ENCODE data around the gene KCNK18. TPM values are rescaled to one million over a fixed set of nuclear protein-coding genes. Genes with fewer than 3 reads are reported as not detected.

The KCNK18 gene
- total RNA-seq, 1 experiment from 2014 or later: not detected

DNA sequence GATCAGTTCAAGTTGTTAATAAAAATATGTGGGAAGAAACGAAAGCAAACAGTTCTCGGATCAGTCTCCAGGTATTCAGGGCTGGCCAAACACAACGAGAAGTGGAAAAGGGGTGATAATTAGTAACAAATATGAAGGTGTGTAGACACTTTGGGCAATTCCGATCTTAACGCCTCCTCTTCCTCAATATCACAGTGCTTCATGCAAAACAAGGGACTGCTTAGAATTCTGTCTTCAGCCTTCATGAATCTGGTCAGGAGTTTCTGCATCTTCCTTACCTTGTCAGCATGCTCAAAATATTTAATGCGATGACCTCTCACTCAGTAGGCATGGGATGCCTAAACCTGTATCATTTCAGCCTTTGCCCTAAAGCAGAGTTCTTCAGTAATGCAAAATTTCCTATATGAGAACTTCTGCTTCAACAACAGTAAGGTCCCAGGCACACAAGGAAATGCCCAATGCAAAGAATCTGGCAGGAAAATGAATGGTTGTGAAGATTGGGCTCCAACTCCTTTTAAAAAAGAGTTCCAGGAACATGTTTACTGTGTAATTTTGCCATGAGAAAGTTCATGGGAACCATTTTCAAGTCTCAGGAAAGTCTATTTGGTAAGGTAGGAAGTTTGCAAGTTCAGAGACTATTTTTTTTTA lies 35.8 kb upstream of the KCNK18 start:
- H3K9me2 ChIP-seq (ENCODE audit: insufficient read depth): no peaks in the 10 kb centered on the region
- no peak overlapping the region for H3K27ac ChIP-seq
- BruUV-seq (replicated peaks): no TSS peak
- DNase-seq: no peak
- H3K4me2 ChIP-seq: no peak overlapping the region
- no peak overlapping the region for H2AFZ ChIP-seq
- ChIA-PET CTCF (no interaction called here), POLR2A (ENCODE audit: unreplicated experiment) (no interaction called here)
- H3K79me2 ChIP-seq (ENCODE audit: low read depth): no peaks in the 10 kb centered on the region
- TF ChIP-seq EZH2 (IDR thresholded peaks at IDR 0.05; ENCODE audit: low read depth): no peak
- TF ChIP-seq, protein P1, sequence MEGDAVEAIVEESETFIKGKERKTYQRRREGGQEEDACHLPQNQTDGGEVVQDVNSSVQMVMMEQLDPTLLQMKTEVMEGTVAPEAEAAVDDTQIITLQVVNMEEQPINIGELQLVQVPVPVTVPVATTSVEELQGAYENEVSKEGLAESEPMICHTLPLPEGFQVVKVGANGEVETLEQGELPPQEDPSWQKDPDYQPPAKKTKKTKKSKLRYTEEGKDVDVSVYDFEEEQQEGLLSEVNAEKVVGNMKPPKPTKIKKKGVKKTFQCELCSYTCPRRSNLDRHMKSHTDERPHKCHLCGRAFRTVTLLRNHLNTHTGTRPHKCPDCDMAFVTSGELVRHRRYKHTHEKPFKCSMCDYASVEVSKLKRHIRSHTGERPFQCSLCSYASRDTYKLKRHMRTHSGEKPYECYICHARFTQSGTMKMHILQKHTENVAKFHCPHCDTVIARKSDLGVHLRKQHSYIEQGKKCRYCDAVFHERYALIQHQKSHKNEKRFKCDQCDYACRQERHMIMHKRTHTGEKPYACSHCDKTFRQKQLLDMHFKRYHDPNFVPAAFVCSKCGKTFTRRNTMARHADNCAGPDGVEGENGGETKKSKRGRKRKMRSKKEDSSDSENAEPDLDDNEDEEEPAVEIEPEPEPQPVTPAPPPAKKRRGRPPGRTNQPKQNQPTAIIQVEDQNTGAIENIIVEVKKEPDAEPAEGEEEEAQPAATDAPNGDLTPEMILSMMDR (conservative IDR thresholded peaks at IDR 0.05): no peak
- no peaks in the 10 kb centered on the region for H3K36me3 ChIP-seq (ENCODE audit: low read depth)
- H4K20me1 ChIP-seq (ENCODE audit: insufficient read depth): no peaks in the 10 kb centered on the region
- intact Hi-C loops (cut with micrococcal nuclease; ENCODE audit: unreplicated experiment): loop anchor here (10.0 kb wide), 2 partner anchors 157 to 217 kb away; partner anchors contain the start of gene SHTN1
- no peaks in the 10 kb centered on the region for H3F3A ChIP-seq (ENCODE audit: insufficient read depth, low read depth)
- no peak overlapping the region for H3K4me3 ChIP-seq
- no peaks in the 10 kb centered on the region for H3K4me1 ChIP-seq (replicated peaks; ENCODE audit: insufficient read depth)
- no peaks in the 10 kb centered on the region for H3K9me3 ChIP-seq (ENCODE audit: insufficient read depth, low read depth)
- peaks cover 19% of the 10 kb centered on the region; the same call in 1 of the 2 replicates for H3K27me3 ChIP-seq (ENCODE audit: insufficient read depth, low read depth)

DNA sequence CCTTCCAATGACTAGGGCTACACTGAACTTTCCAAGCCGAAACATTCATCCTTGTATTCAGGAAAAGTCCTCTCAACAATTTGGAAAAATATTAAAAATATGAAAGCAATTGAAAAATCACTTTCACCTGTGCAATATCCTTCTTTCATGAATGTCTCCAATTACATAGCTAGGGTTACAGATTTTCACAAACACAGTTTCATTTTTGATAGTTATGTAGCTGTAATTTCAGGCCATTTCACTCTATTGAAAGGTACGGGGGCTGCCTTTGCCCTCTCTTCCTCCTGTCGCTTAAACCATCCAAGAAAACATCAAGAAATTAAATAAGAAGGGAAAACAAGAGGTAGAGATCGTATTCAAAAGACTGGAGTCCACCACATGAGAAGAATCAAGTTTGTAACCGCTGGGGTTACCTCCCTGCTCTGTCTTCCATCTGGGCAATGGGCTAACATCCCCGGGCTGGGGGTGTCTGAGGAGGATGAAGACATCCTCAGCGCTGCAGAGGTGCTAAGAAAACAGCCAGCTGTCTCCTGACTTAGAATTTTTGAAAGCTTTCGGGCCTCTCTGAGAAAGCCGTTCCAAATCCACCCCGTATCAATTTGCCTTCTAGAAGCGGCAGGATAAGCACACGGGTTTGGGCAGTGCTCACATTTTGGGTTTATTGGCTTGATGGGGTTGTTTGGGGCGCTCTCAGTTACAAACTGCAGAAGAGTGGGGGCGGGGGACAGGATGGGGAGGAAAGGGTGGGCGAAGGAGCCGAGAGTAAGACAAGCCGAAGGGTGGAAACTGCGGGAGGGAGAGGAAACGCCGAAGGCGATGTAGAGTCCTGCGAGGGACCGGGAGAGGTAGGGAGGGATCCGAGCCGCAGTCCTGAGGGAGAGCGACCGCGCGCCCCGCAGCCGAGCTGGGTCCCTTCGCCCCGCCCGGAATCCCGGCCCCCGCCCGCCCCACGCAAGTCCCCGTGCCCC lies 34.9 kb upstream of the KCNK18 start:
- H3K4me1 ChIP-seq (replicated peaks; ENCODE audit: insufficient read depth): no peaks in the 10 kb centered on the region
- ChIA-PET POLR2A (ENCODE audit: unreplicated experiment) (no interaction called here), CTCF (interaction anchor here (0.8 kb wide), 1 partner anchor 1074 kb away, joined by 10 read pairs; no protein-coding TSS in a partner anchor)
- no peak for TF ChIP-seq EZH2 (IDR thresholded peaks at IDR 0.05; ENCODE audit: low read depth)
- TF ChIP-seq, protein P1 (conservative IDR thresholded peaks at IDR 0.05): no peak
- no peaks in the 10 kb centered on the region for H3K36me3 ChIP-seq (ENCODE audit: low read depth)
- H3K79me2 ChIP-seq (ENCODE audit: low read depth): no peaks in the 10 kb centered on the region
- no peaks in the 10 kb centered on the region for H3K9me2 ChIP-seq (ENCODE audit: insufficient read depth)
- no peak overlapping the region for H3K27ac ChIP-seq
- no peak for DNase-seq
- no peaks in the 10 kb centered on the region for H3K9me3 ChIP-seq (ENCODE audit: insufficient read depth, low read depth)
- no peaks in the 10 kb centered on the region for H3F3A ChIP-seq (ENCODE audit: insufficient read depth, low read depth)
- peaks cover 19% of the 10 kb centered on the region; the same call in 1 of the 2 replicates for H3K27me3 ChIP-seq (ENCODE audit: insufficient read depth, low read depth)
- H3K4me2 ChIP-seq: no peak overlapping the region
- H3K4me3 ChIP-seq: no peak overlapping the region
- H4K20me1 ChIP-seq (ENCODE audit: insufficient read depth): no peaks in the 10 kb centered on the region
- no peak overlapping the region for H2AFZ ChIP-seq
- intact Hi-C loops (cut with micrococcal nuclease; ENCODE audit: unreplicated experiment): loop anchor here (10.0 kb wide), 2 partner anchors 158 to 218 kb away; partner anchors contain the start of gene SHTN1
- BruUV-seq (replicated peaks): no TSS peak

DNA sequence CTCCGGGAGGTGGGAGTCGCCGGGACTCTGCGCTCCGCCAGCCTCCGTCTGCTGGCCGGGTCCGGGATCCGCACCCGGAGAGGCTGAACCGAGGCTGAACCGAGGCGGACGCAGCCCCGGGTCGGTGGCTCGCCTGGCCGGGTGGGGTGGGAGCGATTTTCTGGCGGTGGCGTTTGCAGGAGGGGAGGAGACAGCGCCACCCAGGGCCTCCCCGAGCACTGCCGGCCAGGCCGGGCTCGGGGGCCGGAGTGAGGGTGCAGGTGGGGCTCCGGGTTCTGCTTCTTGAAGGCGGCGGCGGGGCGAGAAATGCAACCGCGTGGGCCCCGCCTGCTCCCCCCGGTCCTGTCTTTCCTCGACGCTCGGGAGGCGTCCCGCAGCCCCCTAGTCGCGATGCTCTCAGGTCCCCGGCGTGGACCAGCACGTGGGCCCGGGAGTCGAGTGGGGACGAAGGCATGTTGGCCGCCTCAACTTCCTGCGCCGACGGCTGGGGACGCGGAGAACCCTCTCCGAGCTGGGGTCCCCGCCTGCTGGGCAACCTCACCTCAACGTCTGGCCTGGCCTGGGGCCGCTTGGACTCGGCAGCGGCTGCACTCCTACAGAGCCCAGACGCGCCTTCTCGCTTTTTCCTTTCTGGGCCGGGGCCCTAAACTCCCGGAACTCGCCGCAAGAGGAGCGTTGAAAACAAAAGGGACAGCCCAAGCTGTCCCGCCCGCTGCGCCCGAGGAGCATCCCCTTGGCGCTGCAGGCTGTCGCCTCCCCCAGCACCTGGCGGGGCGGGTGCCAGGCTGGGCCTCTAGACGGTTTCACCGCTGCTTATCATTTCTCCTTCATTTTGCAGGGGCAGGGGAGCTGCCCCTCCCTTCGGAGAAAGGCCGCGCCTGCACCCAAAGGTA lies 34.0 kb upstream of the KCNK18 start:
- H3K27ac ChIP-seq: no peak overlapping the region
- no peaks in the 10 kb centered on the region for H3F3A ChIP-seq (ENCODE audit: insufficient read depth, low read depth)
- H3K4me2 ChIP-seq: no peak overlapping the region
- H4K20me1 ChIP-seq (ENCODE audit: insufficient read depth): no peaks in the 10 kb centered on the region
- peaks cover 12% of the 10 kb centered on the region; the same call in 1 of the 2 replicates for H3K27me3 ChIP-seq (ENCODE audit: insufficient read depth, low read depth)
- CTCF ChIA-PET: no interaction called here
- H3K9me2 ChIP-seq (ENCODE audit: insufficient read depth): no peaks in the 10 kb centered on the region
- H3K4me3 ChIP-seq: no peak overlapping the region
- no peaks in the 10 kb centered on the region for H3K36me3 ChIP-seq (ENCODE audit: low read depth)
- no peaks in the 10 kb centered on the region for H3K4me1 ChIP-seq (replicated peaks; ENCODE audit: insufficient read depth)
- H3K9me3 ChIP-seq (ENCODE audit: insufficient read depth, low read depth): no peaks in the 10 kb centered on the region
- no peak overlapping the region for H2AFZ ChIP-seq
- TF ChIP-seq EZH2 (IDR thresholded peaks at IDR 0.05; ENCODE audit: low read depth): no peak
- TF ChIP-seq, protein P1 (conservative IDR thresholded peaks at IDR 0.05): no peak
- POLR2A ChIA-PET (ENCODE audit: unreplicated experiment): no interaction called here
- BruUV-seq (replicated peaks): no TSS peak
- no peaks in the 10 kb centered on the region for H3K79me2 ChIP-seq (ENCODE audit: low read depth)
- intact Hi-C loops (cut with micrococcal nuclease; ENCODE audit: unreplicated experiment): loop anchor here (10.0 kb wide), 2 partner anchors 159 to 219 kb away; partner anchors contain the start of gene SHTN1
- DNase-seq: no peak
